CD14-positive monocyte (primary cell): ENCODE measurements around the gene CDH6. TPM values are rescaled to one million over a fixed set of nuclear protein-coding genes. Genes with fewer than 3 reads are reported as not detected.

Experiments
- DNase-seq, 3 donors: peaks; one replicate each; pipeline ENCODE4 v3.0.0-alpha.2; 2011 to 2022
- H2AFZ ChIP-seq: 2 replicates; pipeline ENCODE4 v1.6.0; 2012; ENCODE audit warnings: mild to moderate bottlenecking, low read depth, low read length, inconsistent platforms; ENCODE audit not compliant: insufficient read depth, poor library complexity, severe bottlenecking
- H3K27ac ChIP-seq, 2 donors: 1 replicate in 1 of 2; 2 replicates in 1 of 2; pipeline ENCODE4 v1.5.1; 2012 to 2013; ENCODE audit warnings: low read length in 2 of 2, control low read depth in 1 of 2, inconsistent platforms in 1 of 2, low read depth in 1 of 2, mild to moderate bottlenecking in 1 of 2
- H3K27me3 ChIP-seq, 2 donors: one replicate each; pipeline versions ENCODE4 v1.6.0 to v1.6.1; 2011 to 2013; ENCODE audit warnings: low read length in 2 of 2; ENCODE audit not compliant: control insufficient read depth in 2 of 2, insufficient read depth in 2 of 2
- H3K36me3 ChIP-seq, 2 donors: replicated peaks in 1 of 2; 1 replicate in 1 of 2; 2 replicates in 1 of 2; pipeline versions ENCODE4 v1.5.1 to v1.6.1; 2012 to 2013; ENCODE audit warnings: low read length in 2 of 2, control low read depth in 1 of 2, inconsistent platforms in 1 of 2, mild to moderate bottlenecking in 1 of 2; ENCODE audit not compliant: insufficient read depth in 2 of 2, control insufficient read depth in 1 of 2
- H3K4me1 ChIP-seq, 2 donors: 1 replicate in 1 of 2; 2 replicates in 1 of 2; pipeline versions ENCODE4 v1.5.1 to v1.6.1; 2012 to 2013; ENCODE audit warnings: low read length in 2 of 2, control low read depth in 1 of 2, inconsistent platforms in 1 of 2, mild to moderate bottlenecking in 1 of 2, moderate library complexity in 1 of 2; ENCODE audit not compliant: insufficient read depth in 2 of 2, control insufficient read depth in 1 of 2
- H3K4me2 ChIP-seq: replicated peaks from 2 replicates; pipeline ENCODE3; 2012; ENCODE audit warnings: low read length, moderate library complexity, mild to moderate bottlenecking; ENCODE audit not compliant: poor library complexity, severe bottlenecking; ENCODE audit errors: extremely low read depth
- H3K4me3 ChIP-seq, 3 experiments: fragments of 200-600 bp in 1 of 3; sonication (generic) in 1 of 3; replicated peaks in 1 of 3; 1 replicate in 2 of 3; 2 replicates in 1 of 3; pipeline ENCODE4 v1.5.1; 2011 to 2013; ENCODE audit warnings: low read length in 3 of 3, mild to moderate bottlenecking in 3 of 3, control low read depth in 2 of 3, low read depth in 2 of 3, inconsistent platforms in 1 of 3, moderate library complexity in 1 of 3
- H3K79me2 ChIP-seq: 2 replicates; pipeline ENCODE4 v1.6.0; 2012; ENCODE audit warnings: mild to moderate bottlenecking, control low read depth, inconsistent platforms, low read length, moderate library complexity; ENCODE audit not compliant: insufficient read depth
- H3K9ac ChIP-seq: 2 replicates; pipeline ENCODE4 v1.6.0; 2017; ENCODE audit warnings: low read length, mild to moderate bottlenecking; ENCODE audit not compliant: insufficient read depth, poor library complexity, severe bottlenecking
- H3K9me3 ChIP-seq, 2 donors: replicated peaks in 1 of 2; 1 replicate in 1 of 2; 2 replicates in 1 of 2; pipeline versions ENCODE4 v1.5.1 to v1.6.1; 2012 to 2013; ENCODE audit warnings: low read length in 2 of 2, control low read depth in 1 of 2; ENCODE audit not compliant: control insufficient read depth in 1 of 2, insufficient read depth in 1 of 2
- H4K20me1 ChIP-seq: 2 replicates; pipeline ENCODE4 v1.6.0; 2012; ENCODE audit warnings: mild to moderate bottlenecking, low read length, control low read depth, moderate library complexity; ENCODE audit not compliant: insufficient read depth
- H3K27ac Mint-ChIP-seq, 7 donors: one replicate each; pipeline ENCODE4 v1.8.0; 2020; ENCODE audit warnings: mild to moderate bottlenecking in 7 of 7, mixed read lengths in 7 of 7, moderate library complexity in 6 of 7, inconsistent platforms in 2 of 7
- H3K27me3 Mint-ChIP-seq, 3 donors: one replicate each; pipeline ENCODE4 v1.8.0; 2021 to 2022; ENCODE audit warnings: low read depth in 3 of 3, mild to moderate bottlenecking in 3 of 3, mixed read lengths in 3 of 3, moderate library complexity in 3 of 3, inconsistent platforms in 1 of 3
- H3K36me3 Mint-ChIP-seq, 2 donors: one replicate each; pipeline ENCODE4 v1.8.0; 2020; ENCODE audit warnings: mixed read lengths in 2 of 2, inconsistent platforms in 1 of 2, mild to moderate bottlenecking in 1 of 2
- H3K4me1 Mint-ChIP-seq: one replicate; pipeline ENCODE4 v1.8.0; 2020; ENCODE audit warnings: mild to moderate bottlenecking, mixed read lengths
- H3K4me3 Mint-ChIP-seq, 2 donors: one replicate each; pipeline ENCODE4 v1.8.0; 2020; ENCODE audit warnings: mild to moderate bottlenecking in 2 of 2, mixed read lengths in 2 of 2, moderate library complexity in 1 of 2
- H3K9me3 Mint-ChIP-seq, 7 donors: one replicate each; pipeline ENCODE4 v1.8.0; 2020 to 2022; ENCODE audit warnings: mixed read lengths in 7 of 7, mild to moderate bottlenecking in 6 of 7, moderate library complexity in 6 of 7, inconsistent platforms in 2 of 7
- WGBS: methylation state at CpG from one replicate; pipeline ENCODE4 v1.1.5; 2013; ENCODE audit warnings: missing lambda C conversion rate; ENCODE audit not compliant: insufficient coverage; 5-methylcytosine and 5-hydroxymethylcytosine counted together
- intact Hi-C, 2 donors: fragments of 100-400 bp; cut with micrococcal nuclease; formaldehyde crosslinking; loops; one replicate each; pipeline versions ENCODE4 v1.15.0 to v1.15.1; 2023
- polyA plus RNA-seq, 3 donors: library from polyadenylated mRNA; depleted of rRNA in 1 of 3; unstranded in 2 of 3; stranded (reverse) in 1 of 3; fragments of 300-500 nt in 2 of 3; fragments of >200 nt in 1 of 3; fragmentation: Illumina TruSeq in 2 of 3; gene quantifications; 1 replicate in 2 of 3; 2 replicates in 1 of 3; pipeline ENCODE4 v1.2.3, GENCODE V29; 2012 to 2021
- TF ChIP-seq, protein P1 (sequence below): fragments of 200-600 bp; IDR thresholded peaks from one replicate; pipeline ENCODE4 v1.8.0; 2022; ENCODE audit warnings: antibody characterized with exemption, mild to moderate bottlenecking

CDH6 gene
- polyA plus RNA-seq, 3 donors = not detected

DNA sequence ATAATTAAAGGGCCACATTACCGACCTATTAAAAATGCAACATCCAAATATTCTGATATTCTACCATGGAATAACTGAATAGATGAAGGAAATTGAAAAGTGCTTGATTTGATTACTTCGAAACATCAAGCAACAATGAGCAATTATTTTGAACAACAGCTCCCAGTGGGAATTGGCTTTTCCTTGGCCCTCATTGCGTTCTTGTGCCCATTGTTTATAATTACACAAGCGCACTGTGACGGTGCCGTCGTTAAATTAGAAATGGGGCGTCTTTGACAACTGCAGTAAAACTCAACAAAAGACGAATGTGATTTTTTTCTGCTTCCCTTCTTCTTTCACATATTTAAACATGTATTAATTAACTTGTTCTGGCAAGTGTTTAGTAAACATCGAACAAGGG lies 61.6 kb downstream of the CDH6 start:
- H2AFZ ChIP-seq = no peak overlapping the region
- TF ChIP-seq, protein P1, sequence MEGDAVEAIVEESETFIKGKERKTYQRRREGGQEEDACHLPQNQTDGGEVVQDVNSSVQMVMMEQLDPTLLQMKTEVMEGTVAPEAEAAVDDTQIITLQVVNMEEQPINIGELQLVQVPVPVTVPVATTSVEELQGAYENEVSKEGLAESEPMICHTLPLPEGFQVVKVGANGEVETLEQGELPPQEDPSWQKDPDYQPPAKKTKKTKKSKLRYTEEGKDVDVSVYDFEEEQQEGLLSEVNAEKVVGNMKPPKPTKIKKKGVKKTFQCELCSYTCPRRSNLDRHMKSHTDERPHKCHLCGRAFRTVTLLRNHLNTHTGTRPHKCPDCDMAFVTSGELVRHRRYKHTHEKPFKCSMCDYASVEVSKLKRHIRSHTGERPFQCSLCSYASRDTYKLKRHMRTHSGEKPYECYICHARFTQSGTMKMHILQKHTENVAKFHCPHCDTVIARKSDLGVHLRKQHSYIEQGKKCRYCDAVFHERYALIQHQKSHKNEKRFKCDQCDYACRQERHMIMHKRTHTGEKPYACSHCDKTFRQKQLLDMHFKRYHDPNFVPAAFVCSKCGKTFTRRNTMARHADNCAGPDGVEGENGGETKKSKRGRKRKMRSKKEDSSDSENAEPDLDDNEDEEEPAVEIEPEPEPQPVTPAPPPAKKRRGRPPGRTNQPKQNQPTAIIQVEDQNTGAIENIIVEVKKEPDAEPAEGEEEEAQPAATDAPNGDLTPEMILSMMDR = no peak
- 95% methylated on average over 4 of the region's 10 CpGs for WGBS
- no peak overlapping the region for H3K27ac Mint-ChIP-seq
- no peaks in the 10 kb centered on the region for H3K27me3 Mint-ChIP-seq
- no peaks in the 10 kb centered on the region for H3K9me3 ChIP-seq
- H3K4me2 ChIP-seq = no peak overlapping the region
- DNase-seq = no peak
- no peak overlapping the region for H3K27ac ChIP-seq
- peaks cover 2 to 11% (median 4%) of the 10 kb centered on the region in 7 donors for H3K9me3 Mint-ChIP-seq
- no peaks in the 10 kb centered on the region for H3K36me3 ChIP-seq
- H3K4me3 Mint-ChIP-seq = no peak overlapping the region
- no peaks in the 10 kb centered on the region for H3K79me2 ChIP-seq
- intact Hi-C loops = no loop called here
- H4K20me1 ChIP-seq = no peaks in the 10 kb centered on the region
- H3K36me3 Mint-ChIP-seq = no peaks in the 10 kb centered on the region
- no peaks in the 10 kb centered on the region for H3K27me3 ChIP-seq
- H3K4me3 ChIP-seq = no peak overlapping the region
- H3K4me1 ChIP-seq = no peaks in the 10 kb centered on the region
- H3K4me1 Mint-ChIP-seq = no peaks in the 10 kb centered on the region
- H3K9ac ChIP-seq = no peak overlapping the region

DNA sequence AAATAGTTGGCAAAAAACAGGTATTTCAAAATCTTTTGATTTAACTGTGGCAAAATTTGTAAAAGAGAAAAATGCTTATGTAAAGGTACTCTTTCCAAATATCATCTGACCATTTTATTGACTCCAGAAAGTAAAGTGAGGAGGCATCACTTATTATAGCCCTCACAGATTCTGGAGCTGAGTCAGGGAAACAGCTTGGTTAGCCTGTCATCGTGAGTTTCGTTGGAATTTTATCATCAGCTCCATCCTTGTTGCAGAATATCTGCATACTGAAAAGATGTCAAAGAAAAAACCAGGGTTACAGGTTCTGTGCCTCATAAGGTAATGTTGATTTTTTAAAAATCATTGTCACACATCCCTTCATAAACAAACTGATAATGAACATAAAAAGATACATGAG lies 74.8 kb downstream of the CDH6 start:
- Histone ChIP-seq H3K9ac (no peak overlapping the region), H4K20me1 (no peaks in the 10 kb centered on the region), H3K4me3 (no peak overlapping the region), H3K79me2 (no peaks in the 10 kb centered on the region), H3K9me3 (no peaks in the 10 kb centered on the region), H3K4me1 (no peaks in the 10 kb centered on the region), H3K27me3 (no peaks in the 10 kb centered on the region), H3K36me3 (no peaks in the 10 kb centered on the region), H2AFZ (no peak overlapping the region), H3K27ac (no peak overlapping the region), H3K4me2 (no peak overlapping the region)
- H3K36me3 Mint-ChIP-seq = no peaks in the 10 kb centered on the region
- H3K27me3 Mint-ChIP-seq = peaks cover 0 to 2% (median 2%) of the 10 kb centered on the region in 3 donors
- TF ChIP-seq, protein P1 = no peak
- no peak overlapping the region for H3K4me3 Mint-ChIP-seq
- H3K9me3 Mint-ChIP-seq = no peaks in the 10 kb centered on the region
- intact Hi-C loops = no loop called here
- H3K4me1 Mint-ChIP-seq = no peaks in the 10 kb centered on the region
- no peak overlapping the region for H3K27ac Mint-ChIP-seq
- 100% methylated on average over 1 of the region's 2 CpGs for WGBS
- no peak for DNase-seq
